GM19043 (cell line): ENCODE measurements around the gene MLLT3.

Source experiments
- ATAC-seq: cut with Tn5 transposase; IDR thresholded peaks from one replicate; pipeline ENCODE4 v1.9.1; 2021; ENCODE audit warnings: low read depth; ENCODE audit not compliant: unreplicated experiment

MLLT3 gene

DNA sequence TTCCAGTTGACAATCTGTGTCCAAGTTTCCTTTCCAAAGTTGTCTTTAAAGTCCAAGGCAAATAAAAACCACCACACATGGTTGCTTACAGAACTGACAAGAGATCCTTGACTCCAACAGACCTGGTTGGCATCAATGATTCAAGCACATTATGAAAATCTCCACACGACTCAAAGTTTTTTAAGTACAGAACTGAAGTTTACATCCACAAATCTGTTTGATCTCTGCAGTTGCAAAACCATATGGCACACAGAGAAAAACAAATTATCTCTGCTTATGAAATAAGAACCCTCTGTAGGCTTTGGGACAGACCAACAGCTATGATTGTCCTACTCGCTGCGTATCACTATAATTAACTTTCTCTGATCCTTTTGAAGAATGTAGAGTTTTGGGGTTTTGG lies 60.8 kb downstream of the MLLT3 start:
- ATAC-seq: no peak

DNA sequence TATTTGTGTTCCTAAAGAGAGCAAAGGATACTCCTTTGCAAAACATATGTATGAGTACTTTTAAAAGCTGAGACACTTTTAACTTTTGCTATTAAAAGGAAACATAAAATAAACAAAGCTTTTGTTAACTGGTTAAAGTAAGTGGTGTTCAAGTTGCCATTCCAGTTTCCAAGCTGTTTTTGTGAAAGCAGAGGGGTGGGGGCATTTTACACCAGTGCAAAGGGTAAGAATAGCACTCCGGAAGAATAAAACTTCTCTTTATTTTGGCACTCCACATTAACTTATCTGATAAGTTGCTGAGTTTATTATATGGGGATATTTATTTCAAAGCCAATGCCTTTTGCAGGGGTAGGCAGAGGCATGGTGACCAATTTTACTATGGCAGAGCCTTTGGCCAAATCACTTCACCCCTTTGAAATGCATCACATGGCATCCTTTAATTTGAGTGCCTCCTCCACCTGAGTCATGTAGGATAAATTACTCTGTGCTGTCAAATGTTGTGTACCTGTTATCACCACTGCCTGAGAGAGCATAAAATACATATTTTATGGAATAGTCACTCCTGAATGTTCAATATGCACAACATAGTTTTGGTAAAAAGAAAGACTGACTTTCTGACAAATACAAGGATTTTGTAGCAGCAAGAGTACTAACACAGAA lies 62.9 kb downstream of the MLLT3 start:
- ATAC-seq: no peak

DNA sequence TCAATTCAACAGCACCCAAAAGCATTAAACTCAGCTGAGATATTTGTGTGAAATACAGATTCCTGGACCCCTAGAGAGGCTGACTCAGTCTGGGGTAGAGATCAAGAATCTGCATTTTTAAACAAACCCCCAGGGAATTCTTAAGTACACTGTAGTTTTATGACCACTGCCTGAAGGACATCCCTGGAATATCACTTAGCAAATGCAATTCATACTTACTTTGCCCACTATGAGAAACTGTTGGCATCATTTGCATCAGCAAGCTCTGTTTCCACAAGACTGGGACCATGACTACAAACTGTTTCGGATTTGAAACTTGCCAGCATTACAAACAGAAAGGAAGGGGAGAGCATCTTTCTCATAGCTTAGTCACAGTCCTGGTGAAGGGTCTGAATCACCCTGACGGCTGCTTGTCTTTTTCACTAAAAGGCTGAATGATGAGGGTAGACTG lies 63.7 kb downstream of the MLLT3 start:
- ATAC-seq: no peak

DNA sequence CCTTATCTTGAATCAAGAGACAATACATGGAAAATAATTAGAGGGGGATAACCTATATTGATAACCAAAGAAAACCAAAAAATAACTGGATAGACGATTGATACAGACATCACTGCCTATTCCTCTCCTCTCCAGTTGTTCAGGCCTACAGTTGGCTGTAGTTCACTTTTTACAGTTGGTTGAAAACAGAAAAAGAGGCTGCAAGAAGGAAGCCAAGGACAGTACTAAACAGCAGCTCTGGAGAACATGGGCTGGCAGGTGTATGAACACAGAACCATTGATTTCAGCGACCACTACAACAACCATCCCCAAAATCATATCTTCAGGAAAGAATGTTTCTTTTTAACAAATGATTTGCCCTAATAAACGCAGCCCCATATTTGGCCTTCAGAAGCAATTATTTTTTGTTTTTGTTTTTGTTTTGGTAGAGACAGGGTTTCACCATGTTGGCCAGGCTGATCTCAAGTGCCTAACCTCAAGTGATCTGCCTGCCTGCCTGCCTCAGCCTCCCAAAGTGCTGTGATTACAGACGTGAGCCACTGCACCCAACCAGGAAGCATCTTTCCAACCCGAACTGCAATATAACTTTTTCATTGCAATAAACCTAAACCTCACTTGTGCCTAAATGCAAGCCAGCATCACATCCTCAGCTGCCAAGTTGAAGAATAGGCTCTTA lies 64.3 kb downstream of the MLLT3 start:
- ATAC-seq: no peak

DNA sequence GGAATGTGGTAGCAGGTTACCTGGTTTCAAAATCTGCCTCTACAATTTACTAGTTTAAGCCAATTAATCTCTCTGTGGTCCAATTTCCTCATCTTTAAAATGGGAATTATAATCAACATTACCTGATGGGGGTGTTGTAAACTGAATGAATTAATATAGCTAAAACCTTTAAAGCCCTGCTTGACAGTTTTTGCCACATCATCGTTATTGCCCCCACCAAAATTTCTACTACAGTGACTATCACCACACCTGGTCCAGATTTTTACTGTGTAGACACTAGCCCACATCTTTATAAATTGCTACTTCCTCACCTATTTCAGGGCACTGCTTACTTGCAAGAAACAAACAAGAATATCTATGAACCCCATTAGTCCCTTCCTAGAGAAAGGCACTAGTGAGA lies 65.0 kb downstream of the MLLT3 start:
- ATAC-seq: no peak

DNA sequence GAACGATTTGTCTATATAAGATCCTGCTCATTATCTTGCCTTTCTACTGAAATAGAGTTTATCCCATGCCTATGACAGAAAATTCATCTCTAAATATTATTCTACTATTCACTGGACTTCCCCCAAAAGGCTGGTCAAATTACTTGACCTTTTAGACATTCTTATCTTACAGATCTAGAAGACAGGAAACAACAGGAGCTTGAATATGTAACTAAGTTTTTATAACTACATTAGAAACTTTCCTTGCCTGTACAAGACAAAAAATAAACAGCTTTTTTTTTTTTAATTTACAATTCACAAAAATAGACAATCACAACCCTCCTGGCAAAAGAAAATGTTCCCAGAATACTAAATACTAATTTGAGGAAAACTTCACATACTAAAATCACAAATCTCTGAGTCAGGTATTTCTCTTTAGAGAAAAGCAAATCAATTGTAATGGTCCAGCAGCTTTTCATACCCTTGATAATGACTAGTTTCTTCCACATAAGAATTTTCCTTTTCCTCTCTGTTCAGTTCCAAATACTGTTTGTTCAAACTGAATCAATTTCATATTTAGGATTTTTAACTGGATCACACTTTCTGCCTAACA lies 68.6 kb downstream of the MLLT3 start:
- no peak for ATAC-seq

DNA sequence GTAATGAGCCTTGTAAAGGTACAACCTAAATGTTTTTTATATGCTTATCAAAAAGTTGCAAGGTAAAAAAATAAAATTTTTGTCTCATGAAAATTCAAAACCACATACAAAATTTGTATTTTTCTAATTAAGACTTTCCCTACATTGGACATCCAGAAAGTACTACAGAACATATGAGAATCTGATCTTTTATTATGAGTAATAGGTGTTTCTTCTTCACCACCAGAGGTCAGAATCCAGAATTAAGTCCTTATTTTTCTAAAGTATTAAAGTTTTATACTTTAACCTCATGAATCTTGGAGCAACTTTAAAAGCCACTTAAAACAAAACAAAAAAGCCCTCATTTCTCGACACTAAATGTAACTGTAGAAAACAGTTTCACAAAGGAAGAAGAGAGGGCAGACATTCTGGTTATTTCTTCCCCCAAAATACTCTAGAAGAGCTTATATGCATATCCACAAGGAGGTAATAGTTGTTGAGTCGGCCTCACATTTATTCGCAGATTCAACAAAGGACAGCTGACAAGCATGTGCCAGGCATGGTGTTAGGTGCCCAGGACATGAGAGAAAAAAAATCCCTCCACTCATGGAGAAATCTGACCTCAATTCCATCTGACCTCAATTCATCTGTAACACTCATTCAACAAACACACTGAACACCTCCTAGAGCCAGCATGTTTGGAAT lies 69.3 kb downstream of the MLLT3 start:
- ATAC-seq: no peak

DNA sequence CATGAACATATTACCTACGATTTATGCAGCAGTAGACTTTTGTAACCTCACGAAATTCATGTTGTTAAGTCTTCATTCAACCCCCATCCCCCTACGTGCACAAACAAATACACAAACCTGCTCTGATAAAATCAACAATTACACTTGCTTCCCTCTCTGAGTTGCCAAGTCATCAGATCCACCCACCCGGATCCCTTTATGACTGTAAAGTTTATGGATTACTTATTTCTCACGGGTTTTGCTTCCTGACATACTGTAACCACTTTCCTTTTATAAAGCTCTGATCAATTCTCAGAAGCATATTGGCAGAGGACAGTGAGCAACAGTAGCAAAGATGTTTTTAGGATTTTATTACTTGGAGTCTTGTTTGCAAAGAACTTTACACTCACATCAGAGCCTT lies 70.5 kb downstream of the MLLT3 start:
- ATAC-seq: peak; percentile 74

DNA sequence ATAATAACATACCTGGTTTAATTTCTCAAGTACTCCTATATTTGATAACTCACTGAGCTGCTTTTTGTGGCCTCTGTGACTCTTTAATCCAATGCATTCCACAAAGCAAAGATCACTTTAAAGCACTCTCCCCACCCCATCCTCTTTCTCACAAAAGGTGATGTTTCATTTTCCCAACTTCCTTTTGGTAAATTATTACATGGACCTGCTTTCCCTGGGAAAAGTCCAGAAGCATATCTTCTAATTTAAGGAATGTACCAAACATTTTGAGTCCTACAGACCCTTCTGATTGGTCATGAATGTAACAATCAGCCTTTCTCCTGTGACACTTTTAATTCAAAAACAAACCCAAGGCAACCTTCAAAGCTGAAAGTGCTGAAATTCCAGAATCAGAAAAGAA lies 71.1 kb downstream of the MLLT3 start:
- ATAC-seq: no peak

DNA sequence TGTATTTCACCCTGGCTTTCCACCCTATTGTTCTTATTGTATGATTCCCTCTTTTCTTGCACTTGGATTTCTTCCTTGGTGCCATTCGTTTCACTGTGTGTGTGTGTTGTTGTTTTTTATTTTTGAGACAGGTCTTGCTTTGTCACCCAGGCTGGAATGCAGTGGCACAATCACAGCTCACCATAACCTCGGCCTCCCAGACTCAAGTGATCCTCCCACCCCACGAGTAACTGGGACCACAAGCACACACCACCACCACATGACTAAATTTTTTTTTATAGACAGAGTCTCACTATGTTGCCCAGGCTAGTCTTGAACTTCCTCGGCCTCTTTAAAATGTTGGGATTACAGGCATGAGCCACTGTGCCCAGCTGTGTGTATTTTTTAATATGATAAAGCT lies 72.0 kb downstream of the MLLT3 start:
- no peak for ATAC-seq

DNA sequence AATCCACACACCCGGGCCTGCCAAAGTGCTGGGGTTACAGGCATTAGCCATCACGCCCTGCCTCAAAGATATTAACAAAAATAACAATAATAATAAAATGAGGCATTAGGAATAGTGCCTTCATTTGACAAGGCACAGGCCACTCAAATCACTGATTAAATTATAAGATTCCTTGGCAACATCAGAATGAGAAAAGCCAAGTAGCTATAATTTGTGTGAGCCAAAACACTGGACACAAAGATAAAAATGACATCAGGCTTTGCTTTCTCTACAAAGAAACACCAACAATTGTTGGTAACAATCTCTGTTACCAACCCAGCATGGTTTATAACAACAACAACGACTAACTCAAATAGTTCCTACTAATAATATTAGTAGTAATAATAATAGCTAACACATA lies 73.2 kb downstream of the MLLT3 start:
- ATAC-seq: no peak

DNA sequence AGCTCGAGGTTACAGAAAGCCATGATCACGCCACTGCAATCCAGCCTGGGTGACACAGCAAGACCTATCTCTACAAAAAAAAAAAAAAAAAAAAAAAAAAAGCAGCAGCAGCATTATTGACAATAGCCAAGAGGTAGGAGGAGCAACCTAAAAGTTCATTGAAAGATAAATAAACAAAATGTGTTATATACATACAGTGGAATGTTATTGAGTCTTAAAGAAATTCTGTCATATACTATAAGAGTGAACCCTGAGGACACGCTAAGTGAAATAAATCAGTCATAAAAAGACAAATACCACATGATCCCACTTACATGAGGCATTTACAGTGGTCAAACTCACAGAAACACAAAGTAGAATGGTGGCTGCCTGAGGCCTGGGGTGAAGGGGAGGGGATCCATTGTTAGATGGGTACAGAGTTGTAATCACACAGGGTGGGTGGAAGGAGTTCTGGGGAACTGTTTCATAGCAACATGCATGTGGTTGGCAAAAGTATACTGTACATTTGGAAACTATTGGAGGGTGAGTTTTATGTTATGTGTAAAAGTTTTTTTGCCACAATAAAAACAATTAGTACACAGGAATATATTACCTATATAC lies 77.2 kb downstream of the MLLT3 start:
- no peak for ATAC-seq

DNA sequence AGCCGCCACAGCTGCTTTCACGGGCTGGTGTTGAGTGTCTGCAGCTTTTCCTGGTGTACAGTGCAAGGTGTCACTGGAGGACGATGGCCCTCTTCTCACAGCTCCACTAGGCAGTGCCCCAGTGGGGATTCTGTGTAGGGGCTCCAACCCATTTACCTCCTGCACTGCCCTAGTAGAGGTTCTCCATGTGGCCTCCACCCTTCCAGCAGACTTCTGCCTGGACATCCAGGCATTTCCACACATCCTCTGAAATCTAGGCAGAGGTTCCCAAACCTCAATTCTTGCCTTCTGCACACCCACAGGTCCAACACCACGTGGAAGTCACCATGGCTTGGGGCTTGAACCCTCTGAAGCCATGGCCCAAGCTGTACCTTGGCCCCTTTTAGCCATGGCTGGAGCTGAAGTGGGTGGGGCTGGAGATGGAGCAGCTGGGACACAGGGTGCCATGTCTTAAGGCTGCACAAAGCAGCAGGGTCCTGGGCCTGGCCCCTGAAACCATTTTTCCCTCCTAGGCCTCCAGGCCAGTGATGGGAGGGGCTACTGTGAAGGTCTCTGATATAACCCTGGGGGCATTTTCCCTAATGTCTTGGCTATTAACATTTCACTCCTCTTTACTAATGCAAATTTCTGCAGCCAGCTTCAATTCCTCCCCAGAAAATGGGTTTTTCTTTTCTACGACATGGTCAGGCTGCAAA lies 82.0 kb downstream of the MLLT3 start:
- ATAC-seq: no peak

DNA sequence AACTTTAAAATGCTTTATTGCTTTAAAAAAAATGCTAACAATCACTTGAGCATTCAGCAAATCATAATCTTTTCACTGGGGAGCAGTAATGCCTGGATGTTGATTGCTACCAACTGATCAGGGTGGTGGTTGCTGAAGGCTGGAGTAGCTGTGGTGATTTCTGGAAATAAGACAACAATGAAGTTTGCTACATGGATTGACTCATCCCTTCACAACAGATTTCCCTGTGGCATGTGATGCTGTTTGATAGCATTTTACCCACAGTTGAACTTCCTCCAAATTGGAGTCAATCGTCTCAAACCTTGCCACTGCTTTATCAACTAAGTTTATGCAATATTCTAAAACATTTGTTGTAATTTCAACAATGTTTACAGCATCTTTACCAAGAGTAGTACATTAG lies 83.3 kb downstream of the MLLT3 start:
- ATAC-seq: no peak

DNA sequence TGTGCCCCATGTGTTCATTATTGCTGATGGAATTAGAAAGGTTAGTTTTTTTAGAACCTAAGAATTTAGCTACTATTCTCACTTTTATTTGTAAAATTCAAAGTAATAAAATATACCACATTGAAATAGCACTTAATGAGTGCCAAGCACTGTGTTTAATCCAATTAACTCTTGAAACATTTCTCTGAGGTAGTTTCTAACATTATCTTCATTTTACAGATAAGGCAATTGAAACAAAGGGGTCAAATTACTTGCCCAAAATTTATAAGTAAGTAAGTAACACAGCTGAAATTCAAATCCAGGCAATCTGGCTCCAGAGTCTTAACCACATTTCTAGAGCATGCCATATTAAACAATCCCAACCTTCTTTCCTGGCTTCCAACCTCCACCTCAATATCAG lies 84.2 kb downstream of the MLLT3 start:
- no peak for ATAC-seq

DNA sequence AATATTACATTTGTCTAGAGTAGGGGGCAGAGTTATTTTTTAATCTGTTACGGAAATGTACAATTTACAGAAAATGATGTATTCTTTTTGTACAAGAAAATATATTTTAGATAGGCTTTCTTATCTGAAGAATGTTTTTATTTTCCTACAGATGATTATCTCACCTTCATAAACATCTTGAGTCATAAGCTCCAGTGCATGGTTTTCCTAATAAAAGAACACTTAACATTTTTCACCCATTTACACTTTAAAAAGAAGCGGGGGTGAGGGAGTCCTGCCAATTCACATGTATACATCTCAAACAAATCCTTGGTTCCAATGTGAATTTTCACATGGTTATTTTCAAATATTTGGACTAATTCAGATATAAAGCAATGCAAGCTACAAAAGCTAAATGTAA lies 85.0 kb downstream of the MLLT3 start:
- ATAC-seq: no peak

DNA sequence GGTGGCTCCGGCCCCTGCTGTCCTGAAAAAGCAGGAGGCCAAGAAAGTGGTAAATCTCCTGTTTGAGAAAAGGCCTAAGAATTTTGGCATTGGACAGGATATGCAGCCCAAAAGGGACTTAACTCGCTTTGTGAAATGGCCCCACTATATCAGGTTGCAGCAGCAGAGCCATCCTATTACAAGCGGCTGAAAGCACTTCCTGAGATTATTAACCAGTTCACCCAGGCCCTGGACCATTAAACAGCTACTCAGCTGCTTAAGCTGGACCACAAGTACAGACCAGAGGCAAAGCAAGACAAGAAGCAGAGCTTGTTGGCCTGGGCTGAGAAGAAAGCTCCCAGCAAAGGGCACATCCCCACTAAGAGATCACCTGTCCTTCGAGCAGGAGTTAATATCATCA lies 89.7 kb downstream of the MLLT3 start:
- ATAC-seq: no peak

DNA sequence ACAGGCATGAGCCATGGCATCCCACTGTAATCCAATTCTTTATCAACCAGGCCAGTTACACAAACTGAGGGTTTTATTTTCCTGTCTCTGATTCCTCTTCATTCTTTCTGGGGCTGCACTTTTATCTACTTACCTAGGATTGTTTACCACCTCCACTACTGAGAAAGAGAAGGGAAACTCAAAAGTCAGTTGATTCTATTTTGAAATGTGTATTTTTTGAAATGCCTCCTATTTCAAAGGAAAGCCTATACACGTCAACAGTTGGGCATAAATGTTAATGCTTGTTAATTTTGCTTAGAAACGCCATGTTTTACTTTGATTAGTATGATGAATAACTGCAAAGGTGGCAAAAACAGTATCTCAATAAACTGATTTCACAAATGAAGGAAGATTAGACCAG lies 92.5 kb downstream of the MLLT3 start:
- no peak for ATAC-seq

DNA sequence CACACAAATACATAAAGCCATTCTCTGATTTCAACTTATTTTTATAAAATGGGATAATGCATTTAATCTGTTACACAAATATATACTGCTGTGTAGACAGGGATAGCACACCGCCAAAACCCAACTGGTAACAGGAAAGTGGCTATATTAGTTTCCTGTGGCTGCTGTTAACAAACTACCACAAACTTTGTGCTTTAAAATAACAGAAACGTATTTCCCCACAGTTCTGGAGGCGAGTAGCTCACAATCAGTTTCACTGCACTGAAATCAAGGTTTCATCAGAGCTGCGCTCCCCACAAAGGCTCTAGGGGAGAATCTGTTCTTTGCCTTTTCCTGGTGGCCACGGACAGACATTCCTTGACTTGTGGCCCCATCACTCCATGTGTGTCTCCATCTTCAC lies 94.0 kb downstream of the MLLT3 start:
- no peak for ATAC-seq

DNA sequence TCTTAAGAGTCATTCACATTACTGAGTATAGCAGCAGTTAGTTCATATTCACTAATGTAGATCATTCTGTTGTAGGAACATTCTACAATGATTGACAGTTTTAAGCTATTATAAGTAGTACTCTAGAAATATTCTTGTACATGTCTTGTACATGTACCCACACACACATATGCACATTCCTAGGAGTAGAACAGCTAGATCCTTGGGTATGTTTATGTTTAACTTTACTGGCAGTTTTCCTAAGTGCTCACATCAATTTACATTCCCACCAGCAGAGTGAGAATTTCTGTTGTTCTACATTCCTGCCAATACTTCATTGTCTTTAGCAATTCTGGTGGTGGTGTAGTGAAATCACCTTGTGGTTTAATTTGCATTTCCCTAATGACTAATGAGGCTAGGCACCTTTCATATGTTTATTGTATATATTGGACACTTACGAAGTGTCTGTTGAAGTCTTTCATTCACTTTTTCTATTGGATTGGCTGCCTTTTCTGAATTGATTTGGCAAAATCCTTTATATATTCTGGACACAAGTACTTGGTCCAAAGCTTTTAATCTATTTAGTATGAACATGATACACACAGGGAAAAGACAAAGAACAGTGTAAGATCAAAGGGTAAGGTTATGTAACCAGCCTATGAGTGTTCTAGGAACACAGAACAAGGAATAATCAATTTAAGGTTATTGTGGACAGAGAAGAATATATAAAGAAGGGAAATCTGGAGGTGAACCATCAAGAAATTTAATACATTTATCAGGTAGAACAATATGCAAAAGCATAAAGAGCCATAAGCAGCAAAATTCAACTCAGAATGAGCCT lies 95.6 kb downstream of the MLLT3 start:
- peak; percentile 72 for ATAC-seq
